ENCODE data around the gene CAPN12. TPM values are rescaled to one million over a fixed set of nuclear protein-coding genes. Genes with fewer than 3 reads are reported as not detected.

The CAPN12 gene
- total RNA-seq, 3 donors from 2014 or later = 0.99 to 1.1 (median 1.0) TPM

DNA sequence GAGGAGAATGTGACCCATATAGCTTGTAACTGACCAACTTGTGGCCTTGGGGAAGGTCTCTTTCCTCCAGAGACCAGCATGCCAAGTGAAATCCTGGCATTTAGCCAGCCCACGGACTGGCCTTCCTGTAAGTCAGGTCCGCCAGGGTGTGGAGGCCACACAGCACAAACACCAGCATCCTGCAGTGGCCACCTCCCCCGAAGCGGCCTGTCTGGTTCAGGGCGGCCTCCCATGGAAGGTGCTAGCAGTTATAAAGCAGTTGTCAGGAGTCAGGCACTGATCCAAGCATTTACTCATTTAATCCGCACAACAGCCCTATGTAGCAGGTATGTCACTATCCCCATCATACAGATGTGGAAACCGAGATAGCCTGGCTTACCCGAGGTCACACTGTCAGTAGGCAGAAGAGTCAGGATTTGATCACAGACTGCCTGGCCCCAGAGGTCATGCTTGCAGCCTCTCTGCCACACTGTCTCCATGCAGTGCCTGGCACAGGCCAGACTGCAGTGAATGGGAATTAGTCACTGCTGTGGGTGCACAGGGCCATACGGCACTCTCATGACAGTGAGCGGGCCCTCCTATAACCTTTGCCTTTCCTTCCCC lies 36.7 kb downstream of the CAPN12 start:
- H3K4me1 Mint-ChIP-seq (ENCODE audit: low read depth) = peaks cover 2% of the 10 kb centered on the region
- no peak for ATAC-seq
- no peak overlapping the region for H3K4me3 Mint-ChIP-seq
- no peaks in the 10 kb centered on the region for H3K9me3 Mint-ChIP-seq
- H3K36me3 Mint-ChIP-seq (ENCODE audit: insufficient read depth) = peaks cover 24% of the 10 kb centered on the region
- H3K27me3 Mint-ChIP-seq (ENCODE audit: low read depth) = no peaks in the 10 kb centered on the region
- DNase-seq = no peak

DNA sequence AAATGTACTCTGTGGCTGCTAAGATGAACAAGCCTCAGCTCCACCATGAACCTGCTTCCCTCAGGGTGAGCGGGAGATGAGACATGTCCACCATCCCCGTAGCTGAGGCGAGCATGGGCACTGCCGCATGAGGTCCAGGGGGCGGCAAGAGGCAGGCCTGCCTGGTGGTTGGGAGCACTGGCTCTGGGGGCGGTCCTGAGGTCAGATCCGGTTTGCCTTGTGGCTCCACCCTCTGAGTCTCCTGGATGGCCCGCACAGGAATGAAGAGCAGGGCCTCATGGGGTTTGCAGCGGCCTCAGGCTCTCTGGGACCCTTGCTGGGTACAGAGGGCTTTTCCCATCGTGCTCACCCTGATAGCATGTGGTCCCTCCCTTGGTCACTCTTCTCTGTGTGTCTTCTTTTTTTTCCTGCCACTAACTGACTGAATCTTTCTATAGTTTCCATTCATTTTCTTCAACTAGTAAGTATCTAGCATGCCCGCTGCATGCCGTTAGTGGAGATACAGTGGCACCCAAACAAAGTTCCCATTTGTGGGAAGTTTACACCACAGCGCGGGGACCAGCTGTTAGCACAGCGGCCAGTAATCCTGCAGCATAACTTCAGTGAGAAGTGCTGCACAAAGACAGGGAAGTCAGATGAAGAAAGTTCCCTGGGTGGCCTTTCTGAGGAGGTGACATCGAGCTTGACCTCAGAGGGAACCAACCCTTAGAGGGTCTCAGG lies 37.3 kb downstream of the CAPN12 start:
- Mint-ChIP-seq H3K4me1 (ENCODE audit: low read depth) (peaks cover 2% of the 10 kb centered on the region), H3K4me3 (no peak overlapping the region), H3K27me3 (ENCODE audit: low read depth) (no peaks in the 10 kb centered on the region), H3K36me3 (ENCODE audit: insufficient read depth) (peaks cover 24% of the 10 kb centered on the region), H3K9me3 (no peaks in the 10 kb centered on the region)
- DNase-seq (no peak), ATAC-seq (no peak)

DNA sequence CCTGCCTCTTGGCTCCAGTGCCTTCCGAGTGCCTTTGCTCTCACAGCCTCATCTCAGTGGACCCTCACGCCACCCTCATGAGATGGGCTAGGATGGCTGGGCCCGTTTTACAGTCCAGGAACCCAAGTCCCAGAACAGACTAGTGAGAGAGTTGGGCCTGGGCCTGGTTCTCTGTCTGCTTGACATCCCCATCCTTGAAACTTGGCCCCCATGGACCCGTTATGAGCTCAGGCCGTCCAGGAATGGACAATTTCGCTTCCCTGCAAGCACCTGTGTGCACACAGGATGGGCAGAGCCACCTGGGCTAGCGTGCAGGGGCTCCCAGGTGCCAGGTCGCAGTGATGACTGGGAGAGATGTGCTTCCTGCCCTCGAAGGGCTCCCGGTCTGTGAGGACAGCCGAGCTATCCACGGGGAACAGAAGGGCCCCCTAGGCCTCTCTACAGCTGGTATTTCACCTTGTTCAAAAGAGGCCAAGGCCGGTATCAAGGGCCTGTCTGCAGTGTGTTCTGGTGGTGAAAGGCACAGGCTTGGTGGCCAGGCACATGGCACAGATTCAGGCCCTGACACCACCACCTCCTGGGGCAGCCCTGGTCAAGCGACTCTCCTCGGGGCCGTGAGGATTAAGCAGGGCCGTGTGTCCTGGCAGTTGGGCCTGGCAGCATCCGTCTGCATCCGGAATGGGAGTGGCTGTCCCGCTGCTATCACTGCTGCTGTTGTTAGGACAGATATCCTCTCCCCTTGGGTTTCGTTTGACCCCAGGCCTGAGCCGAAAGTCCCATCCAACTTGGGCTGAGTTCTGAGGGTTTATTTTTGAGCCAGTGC lies 38.9 kb downstream of the CAPN12 start:
- DNase-seq (no peak), ATAC-seq (no peak)
- Mint-ChIP-seq H3K27me3 (ENCODE audit: low read depth) (no peaks in the 10 kb centered on the region), H3K9me3 (no peaks in the 10 kb centered on the region), H3K4me3 (no peak overlapping the region), H3K4me1 (ENCODE audit: low read depth) (peaks cover 2% of the 10 kb centered on the region), H3K36me3 (ENCODE audit: insufficient read depth) (peaks cover 22% of the 10 kb centered on the region)

DNA sequence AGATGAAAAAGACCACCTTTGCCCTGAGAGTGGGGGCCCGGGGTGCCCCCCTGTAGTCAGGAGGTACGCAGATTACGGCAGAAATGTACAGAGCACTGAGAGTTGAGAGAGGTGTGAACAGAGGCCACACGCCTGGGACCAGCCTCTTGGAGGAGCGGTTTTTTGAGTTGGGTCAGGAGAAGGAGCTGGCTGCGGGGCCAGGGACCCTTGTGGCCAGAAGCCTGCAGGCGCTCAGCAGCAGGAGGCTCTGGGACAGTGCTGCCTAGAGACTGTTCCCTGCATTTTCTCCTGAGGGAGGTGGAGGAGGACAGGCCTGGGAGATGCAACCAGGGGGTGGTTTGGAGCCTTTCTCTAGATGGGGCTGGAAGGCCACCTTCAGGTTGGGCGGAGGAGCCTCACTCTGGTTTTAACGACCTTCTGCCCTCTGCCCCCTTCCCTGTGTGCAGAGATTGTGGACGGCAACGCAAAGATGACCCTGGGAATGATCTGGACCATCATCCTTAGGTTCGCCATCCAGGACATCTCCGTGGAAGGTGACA lies 39.7 kb downstream of the CAPN12 start:
- no peak overlapping the region for H3K4me3 Mint-ChIP-seq
- no peak for ATAC-seq

DNA sequence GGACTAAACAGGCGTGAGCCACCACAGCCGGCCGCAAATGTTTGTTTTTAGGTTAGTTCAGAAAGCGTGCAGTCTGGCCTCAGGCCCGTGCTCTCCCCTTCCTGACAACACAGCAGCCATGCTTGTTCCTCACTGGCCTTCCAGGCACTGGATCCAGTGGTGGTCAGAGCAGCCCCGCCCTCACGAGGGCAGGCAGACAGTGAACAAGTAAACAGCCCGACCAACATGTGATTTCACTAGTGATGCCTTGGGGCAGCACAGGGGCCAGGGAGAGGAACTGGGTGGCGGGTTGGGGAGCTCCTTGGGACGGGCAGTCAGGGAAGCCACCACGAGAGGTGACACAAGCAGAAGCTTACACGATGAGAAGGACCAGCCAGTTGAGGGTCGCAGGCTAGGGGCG lies 40.8 kb downstream of the CAPN12 start:
- H3K27me3 Mint-ChIP-seq (ENCODE audit: low read depth) = no peaks in the 10 kb centered on the region
- peaks cover 11% of the 10 kb centered on the region for H3K4me1 Mint-ChIP-seq (ENCODE audit: low read depth)
- DNase-seq = no peak
- no peaks in the 10 kb centered on the region for H3K9me3 Mint-ChIP-seq
- H3K36me3 Mint-ChIP-seq (ENCODE audit: insufficient read depth) = peaks cover 25% of the 10 kb centered on the region
- ATAC-seq = no peak
- no peak overlapping the region for H3K4me3 Mint-ChIP-seq

More for the DNA sequence above, 39.7 kb downstream of the CAPN12 start:
- Mint-ChIP-seq H3K36me3 (ENCODE audit: insufficient read depth) (peaks cover 25% of the 10 kb centered on the region), H3K9me3 (no peaks in the 10 kb centered on the region), H3K27me3 (ENCODE audit: low read depth) (no peaks in the 10 kb centered on the region), H3K4me1 (ENCODE audit: low read depth) (peaks cover 4% of the 10 kb centered on the region)
- no peak for DNase-seq

DNA sequence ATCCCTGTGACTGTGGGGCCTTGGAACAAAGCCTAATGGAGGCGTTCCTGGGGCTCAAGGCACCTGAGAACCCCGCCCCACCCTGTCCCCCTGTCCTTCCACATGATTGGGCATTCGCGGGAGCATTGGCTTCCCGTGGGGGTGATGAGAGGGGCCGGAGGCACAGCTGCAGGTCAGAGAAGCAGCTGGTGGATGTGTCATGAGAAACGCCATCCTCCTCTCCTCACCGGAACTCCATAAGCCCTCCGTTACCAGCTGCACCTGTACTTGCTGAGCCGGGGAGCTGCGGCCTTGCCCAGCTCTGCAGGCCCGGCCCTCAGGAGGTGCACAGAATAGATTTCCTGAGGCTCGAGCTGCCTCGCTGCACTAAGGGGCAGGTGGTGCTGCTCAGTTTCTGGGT lies 42.0 kb downstream of the CAPN12 start:
- Mint-ChIP-seq H3K36me3 (ENCODE audit: insufficient read depth) (peaks cover 20% of the 10 kb centered on the region), H3K4me3 (no peak overlapping the region), H3K27me3 (ENCODE audit: low read depth) (no peaks in the 10 kb centered on the region), H3K9me3 (no peaks in the 10 kb centered on the region), H3K4me1 (ENCODE audit: low read depth) (peaks cover 20% of the 10 kb centered on the region)
- no peak for ATAC-seq
- no peak for DNase-seq

DNA sequence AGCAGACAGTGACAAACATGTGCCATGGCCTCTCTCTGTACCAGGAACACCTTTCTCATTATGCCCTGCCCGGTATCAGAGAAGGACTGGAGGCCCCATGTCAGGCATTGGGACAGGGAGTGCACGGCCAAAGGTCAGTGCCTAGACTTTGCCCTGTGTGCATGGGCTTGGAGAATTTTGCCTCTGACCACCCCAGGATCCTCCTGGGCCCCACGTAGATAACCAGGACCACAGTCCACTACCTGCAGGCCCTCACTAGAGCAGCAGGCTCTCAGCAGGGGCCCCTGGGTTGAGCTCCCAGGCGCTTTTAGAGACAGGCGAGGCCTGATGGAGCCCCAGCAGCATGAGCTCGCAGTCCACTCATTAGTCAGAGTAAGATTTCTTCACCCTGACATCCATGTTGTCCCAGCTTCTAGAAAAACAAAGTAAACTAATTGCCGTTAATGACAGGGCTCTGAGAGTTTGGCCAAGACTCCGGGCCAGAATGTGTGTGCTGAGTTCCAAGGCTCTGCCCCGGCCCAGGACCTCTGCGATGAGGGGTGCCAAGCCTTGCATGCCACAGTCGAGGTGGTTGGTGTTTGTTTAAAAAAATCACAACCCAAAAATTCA lies 42.7 kb downstream of the CAPN12 start:
- Mint-ChIP-seq H3K36me3 (ENCODE audit: insufficient read depth) (peaks cover 17% of the 10 kb centered on the region), H3K4me3 (no peak overlapping the region), H3K27me3 (ENCODE audit: low read depth) (no peaks in the 10 kb centered on the region), H3K9me3 (no peaks in the 10 kb centered on the region), H3K4me1 (ENCODE audit: low read depth) (peaks cover 27% of the 10 kb centered on the region)
- DNase-seq (no peak), ATAC-seq (no peak)

DNA sequence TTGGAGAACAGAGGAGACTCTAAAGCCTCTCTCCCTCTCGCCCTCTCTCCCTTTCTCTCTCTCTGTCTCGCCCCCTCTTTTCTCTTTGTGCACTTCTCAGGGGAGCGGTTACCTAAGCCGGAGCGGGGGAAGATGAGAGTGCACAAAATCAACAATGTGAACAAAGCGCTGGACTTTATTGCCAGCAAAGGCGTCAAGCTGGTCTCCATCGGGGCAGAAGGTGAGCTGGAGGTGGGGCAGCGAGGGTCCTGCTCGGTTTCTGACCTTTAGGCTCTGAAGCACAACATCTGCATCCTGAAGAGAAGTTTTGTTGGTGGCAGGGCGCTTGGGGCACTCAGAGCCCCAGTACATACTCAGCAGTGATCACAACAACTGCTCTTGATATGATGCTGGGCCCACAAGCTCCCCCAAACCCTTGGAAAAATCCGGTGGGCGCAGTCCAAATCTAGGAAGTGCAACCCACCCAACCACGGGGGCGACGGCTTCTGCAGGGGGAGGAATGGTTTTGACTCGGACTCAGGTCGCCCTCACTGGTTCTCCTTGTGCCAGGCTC lies 43.3 kb downstream of the CAPN12 start:
- ATAC-seq (no peak), DNase-seq (no peak)
- Mint-ChIP-seq H3K27me3 (ENCODE audit: low read depth) (no peaks in the 10 kb centered on the region), H3K4me3 (no peak overlapping the region), H3K9me3 (no peaks in the 10 kb centered on the region), H3K4me1 (ENCODE audit: low read depth) (peaks cover 32% of the 10 kb centered on the region), H3K36me3 (ENCODE audit: insufficient read depth) (peaks cover 16% of the 10 kb centered on the region)

DNA sequence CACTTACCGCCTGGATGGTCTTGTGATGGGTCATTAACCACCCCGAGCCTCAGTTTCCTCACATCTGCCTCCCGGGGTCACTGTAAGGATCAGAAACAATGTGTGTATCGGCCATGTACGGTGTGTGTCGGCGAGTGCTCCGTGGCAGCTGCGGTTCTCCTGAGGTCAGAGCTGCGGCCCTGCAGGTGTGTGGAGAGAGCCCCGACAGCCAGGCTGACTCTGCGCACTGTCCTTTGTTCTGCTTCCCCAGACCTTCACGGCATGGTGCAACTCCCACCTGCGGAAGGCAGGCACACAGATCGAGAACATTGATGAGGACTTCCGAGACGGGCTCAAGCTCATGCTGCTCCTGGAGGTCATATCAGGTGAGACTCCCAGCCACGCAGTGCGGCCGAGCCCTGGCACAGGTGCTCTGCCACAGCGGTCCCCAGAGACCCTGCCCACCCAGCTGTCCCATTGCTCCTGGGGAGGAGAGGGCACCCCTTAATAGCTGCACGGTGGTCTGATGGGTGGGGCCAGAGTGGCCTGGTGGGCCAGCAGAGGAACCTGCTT lies 43.8 kb downstream of the CAPN12 start:
- ATAC-seq (no peak), DNase-seq (no peak)
- H3K36me3 Mint-ChIP-seq (ENCODE audit: insufficient read depth) = peaks cover 15% of the 10 kb centered on the region
- peaks cover 37% of the 10 kb centered on the region for H3K4me1 Mint-ChIP-seq (ENCODE audit: low read depth)
- H3K9me3 Mint-ChIP-seq = no peaks in the 10 kb centered on the region
- no peaks in the 10 kb centered on the region for H3K27me3 Mint-ChIP-seq (ENCODE audit: low read depth)
- no peak overlapping the region for H3K4me3 Mint-ChIP-seq

DNA sequence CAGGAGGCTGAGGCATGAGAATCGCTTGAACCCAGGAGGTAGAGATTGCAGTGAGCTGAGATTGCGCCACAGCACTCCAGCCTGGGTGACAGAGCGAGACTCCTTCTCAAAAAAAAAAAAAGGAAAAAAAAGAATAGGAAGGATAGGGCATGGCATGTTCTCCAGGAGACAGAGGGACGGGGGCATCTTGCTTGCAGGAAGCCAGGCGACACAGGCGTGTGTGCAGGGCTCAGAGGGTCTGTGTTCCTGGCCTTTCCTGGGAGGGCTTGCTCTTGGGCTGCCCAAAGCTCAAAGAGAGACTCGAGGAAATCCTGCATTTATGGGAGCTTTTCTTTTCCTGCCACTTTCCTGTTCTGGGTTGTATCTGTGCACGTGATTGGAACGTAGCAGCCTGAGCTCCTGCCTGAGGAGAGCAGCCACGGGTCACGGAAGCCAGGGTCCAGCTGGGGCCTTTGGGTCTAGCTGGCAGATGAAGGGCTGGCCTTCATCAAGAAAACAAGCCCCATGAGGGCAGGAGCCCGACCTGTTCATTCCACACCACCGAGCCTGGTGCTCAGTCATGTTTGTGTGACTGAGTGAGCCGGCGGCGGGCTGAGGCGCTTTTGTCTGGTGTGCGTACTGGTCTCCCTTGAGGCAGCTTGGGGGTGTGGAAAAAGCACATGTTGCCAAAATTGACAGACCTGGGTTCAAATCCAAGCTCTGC lies 44.5 kb downstream of the CAPN12 start:
- DNase-seq (no peak), ATAC-seq (no peak)
- no peak overlapping the region for H3K4me3 Mint-ChIP-seq
- peaks cover 15% of the 10 kb centered on the region for H3K36me3 Mint-ChIP-seq (ENCODE audit: insufficient read depth)
- peaks cover 44% of the 10 kb centered on the region for H3K4me1 Mint-ChIP-seq (ENCODE audit: low read depth)
- H3K9me3 Mint-ChIP-seq = no peaks in the 10 kb centered on the region
- H3K27me3 Mint-ChIP-seq (ENCODE audit: low read depth) = no peaks in the 10 kb centered on the region

DNA sequence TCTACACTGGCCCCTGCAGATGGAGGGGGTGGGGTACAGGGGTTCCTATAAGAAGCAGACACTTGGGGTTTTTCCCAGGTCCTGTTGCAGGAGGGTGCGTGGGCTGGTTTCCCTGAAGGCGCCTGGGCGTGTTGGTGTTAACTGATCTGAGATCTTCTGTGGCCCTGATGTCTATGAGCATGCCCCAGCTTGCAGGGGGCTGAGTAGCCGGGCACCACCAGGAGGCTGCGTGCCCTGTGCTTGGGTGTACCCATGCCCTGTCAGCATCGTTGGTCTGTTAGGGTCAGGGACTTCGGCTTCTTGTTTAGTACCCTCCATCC lies 45.3 kb downstream of the CAPN12 start:
- H3K4me1 Mint-ChIP-seq (ENCODE audit: low read depth) = peaks cover 50% of the 10 kb centered on the region
- ATAC-seq (peak; percentile 18 to 32), DNase-seq (no peak)
- no peaks in the 10 kb centered on the region for H3K27me3 Mint-ChIP-seq (ENCODE audit: low read depth)
- H3K9me3 Mint-ChIP-seq = no peaks in the 10 kb centered on the region
- peaks cover 10% of the 10 kb centered on the region for H3K36me3 Mint-ChIP-seq (ENCODE audit: insufficient read depth)
- no peak overlapping the region for H3K4me3 Mint-ChIP-seq

DNA sequence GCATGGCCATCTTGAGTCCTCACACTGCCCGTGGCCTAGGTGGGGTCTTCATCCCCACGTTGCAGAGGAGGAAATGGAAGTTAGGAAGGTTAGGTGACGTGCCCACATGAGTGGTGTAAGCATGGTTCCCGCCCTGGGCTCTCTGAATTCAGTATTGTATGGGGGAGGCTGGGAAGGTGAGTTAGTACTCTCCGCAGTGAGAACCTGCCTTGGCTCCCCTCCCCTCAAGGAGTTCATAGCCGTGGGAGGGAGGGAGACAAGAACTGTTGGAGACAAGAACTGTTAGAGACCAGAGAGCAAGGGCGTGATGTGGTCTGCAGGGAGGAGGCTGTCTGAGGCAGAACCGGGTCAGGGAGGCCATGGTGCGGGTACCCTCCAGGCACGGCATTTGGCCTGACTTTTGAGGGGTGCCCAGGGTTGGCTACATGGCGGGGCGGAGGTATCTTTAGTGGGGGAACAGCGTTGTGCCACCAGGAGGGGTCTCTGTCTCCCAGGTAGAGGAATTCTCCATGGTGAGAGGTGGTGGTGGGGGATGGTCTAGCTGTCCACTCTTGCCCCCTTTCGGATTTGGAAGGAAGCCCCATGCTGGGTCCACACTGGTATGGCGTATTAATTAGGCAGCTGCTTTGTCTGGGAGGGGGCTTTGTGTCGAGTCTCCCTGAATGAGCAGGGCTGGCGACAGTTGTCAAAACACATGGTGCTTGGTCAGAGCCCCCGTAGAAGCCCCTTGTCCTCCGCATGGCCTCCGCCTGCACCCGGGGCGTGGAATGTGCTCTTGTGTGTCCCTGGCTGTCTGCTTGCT lies 45.8 kb downstream of the CAPN12 start:
- Mint-ChIP-seq H3K4me1 (ENCODE audit: low read depth) (peaks cover 55% of the 10 kb centered on the region), H3K27me3 (ENCODE audit: low read depth) (no peaks in the 10 kb centered on the region), H3K36me3 (ENCODE audit: insufficient read depth) (peaks cover 8% of the 10 kb centered on the region), H3K9me3 (no peaks in the 10 kb centered on the region), H3K4me3 (no peak overlapping the region)
- ATAC-seq = no peak
- no peak for DNase-seq

DNA sequence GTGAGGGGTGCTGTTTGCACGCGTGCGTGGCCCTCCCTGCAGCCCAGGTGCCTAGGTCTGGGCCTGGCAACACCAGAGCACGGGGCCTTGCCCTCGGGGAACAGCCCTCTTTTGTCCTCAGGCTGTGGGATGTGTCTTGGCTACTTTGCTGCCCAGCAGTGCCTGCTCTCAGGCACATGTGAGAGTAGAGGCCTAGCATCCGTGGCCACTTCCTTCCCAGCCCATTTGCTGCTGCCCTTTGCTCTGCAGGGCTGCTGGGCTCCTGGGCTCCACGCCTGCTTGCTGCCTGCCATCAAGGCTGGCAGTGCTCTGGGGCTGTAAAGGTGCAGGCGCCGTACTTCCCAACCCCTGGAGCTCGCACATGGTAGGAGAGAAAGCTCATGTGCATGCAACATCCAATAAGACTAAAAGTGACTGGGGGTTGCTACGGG lies 46.6 kb downstream of the CAPN12 start:
- H3K9me3 Mint-ChIP-seq = no peaks in the 10 kb centered on the region
- peaks cover 8% of the 10 kb centered on the region for H3K36me3 Mint-ChIP-seq (ENCODE audit: insufficient read depth)
- no peaks in the 10 kb centered on the region for H3K27me3 Mint-ChIP-seq (ENCODE audit: low read depth)
- H3K4me3 Mint-ChIP-seq = no peak overlapping the region
- no peak for DNase-seq
- H3K4me1 Mint-ChIP-seq (ENCODE audit: low read depth) = peaks cover 62% of the 10 kb centered on the region
- ATAC-seq = no peak

All from activated T-cell treated with anti-CD3 and anti-CD28 coated beads, Interleukin-2, amount 50 U/mL, for 4 hours (primary cell).